ENCODE results near the gene C6orf120.

Gene C6orf120

GRCh38 chr6:169726049-169726400, 24.1 kb downstream of the C6orf120 start:
- no peak for DNase-seq

GRCh38 chr6:169726963-169727362, 25.0 kb downstream of the C6orf120 start:
- DNase-seq, result no peak

DNA sequence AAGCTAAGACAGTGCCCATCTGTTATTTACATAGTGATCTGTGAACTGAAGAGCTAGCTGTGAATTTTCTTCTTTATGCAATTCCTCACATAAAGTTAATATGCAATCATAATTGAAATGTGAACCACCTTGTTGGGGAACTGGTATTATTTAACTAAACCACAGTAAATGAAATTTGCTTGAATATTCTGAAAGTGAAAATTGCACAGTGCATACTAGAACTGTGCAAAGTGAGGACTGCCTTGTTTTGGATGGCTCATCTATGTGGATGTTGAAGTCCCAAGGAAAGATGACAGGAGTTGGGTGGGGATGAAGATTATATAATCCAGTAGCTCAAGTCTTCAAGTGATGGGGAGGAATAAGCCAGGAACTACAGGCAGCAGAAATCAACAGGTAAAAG, 28.0 kb downstream of the C6orf120 start:
- DNase-seq, result no peak

DNA sequence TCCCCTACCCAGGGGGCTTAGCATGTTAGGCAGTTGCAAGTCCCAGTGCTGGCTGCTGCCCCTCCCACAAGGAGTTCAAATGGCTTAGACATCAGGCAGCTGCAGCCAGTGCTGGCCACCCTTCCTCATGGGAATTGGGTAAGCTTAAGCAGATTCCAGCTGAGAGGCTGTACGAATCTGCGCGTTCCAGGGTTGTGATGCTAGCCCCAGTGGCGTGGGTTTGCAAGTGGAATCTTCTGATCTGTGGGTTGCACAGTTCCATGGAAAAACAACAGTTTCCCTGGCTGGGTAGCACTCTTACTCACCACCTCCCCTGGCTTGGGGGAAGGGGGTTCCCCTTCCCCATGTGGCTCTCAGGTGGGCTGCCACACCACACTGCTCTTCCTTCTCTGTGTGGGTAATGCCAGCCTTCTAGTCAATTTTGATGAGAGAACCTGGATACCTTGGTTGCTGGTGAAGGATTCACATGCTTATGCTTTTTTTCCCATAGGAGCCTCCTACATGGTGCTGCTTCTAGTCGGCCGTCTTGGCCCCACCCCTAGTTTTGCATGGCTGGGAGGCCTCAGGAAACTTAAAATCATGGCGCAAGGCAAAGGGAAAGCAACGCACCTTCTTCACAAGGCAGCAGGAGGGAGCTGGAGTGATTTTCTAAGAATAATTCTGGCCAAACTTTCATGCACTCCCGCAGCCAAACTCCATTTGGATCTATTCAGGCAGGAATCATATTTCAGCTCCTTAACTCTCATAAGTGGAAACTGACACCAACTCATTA, 36.5 kb downstream of the C6orf120 start:
- DNase-seq, result peak; percentile 74

DNA sequence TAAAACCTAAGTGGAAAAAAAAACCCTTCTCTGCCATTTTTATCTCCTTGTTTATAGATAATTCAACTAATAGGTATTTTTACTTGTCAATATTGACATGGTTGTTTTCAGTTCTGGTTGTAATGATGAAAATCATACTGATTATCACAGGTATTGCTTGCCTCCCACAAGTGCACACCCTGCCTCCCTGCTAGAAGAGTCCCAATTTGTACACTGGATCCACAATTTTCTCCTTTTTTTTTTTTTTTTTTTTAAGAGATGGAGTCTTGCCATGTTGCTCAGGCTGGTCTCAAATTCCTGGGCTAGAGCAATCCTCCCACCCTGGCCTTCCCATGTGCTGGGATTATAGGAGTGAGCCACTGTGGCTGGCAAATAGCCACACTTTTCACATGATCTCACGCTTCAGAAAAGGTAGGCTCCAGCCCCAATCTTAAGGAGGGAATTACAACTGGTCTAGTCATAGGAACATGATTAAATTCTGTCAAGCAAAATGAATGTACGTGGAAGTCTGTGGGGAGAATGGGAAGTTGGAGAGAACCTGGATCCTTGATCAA, 37.1 kb downstream of the C6orf120 start:
- DNase-seq, result peak; percentile 49

DNA sequence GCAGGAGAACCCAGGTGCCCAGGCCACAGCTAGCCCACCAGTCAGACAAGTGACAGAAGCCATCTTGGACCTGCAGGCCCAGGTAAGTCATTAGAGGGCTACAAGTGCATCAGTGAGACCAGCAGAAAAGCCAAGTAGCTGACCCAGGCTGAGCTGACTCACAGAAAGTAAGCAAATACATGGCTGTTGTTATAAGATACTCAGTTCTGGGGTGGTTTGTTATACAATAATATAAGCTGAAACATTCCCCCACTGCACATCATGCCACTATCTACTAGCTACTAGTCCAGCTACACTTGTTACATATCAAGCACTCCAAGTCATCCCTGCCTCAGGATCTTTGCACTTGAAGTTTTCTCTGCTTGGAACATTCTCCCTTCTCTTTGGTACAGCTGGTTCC, 39.4 kb downstream of the C6orf120 start:
- no peak for DNase-seq

DNA sequence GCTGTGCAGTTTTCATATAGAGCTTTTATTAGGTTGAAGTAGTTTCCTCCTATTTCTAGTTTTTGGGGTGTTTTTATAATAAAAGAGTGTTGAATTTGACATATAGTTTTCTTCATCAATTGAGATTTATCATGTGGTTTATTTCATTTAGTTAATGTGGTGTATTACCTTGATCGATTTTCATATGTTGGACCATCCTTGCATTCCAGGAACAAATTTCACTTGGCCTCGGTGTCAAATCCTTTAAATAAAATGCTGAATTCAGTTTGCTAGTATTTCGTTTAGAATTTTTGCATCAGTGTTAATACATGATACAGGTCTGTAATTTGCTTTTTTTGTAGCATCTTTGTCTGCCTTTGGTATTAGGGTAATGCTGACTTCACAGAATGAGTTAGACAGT, 43.5 kb downstream of the C6orf120 start:
- no peak for DNase-seq

GRCh38 chr6:169746556-169746955, 44.6 kb downstream of the C6orf120 start:
- DNase-seq, result no peak

DNA sequence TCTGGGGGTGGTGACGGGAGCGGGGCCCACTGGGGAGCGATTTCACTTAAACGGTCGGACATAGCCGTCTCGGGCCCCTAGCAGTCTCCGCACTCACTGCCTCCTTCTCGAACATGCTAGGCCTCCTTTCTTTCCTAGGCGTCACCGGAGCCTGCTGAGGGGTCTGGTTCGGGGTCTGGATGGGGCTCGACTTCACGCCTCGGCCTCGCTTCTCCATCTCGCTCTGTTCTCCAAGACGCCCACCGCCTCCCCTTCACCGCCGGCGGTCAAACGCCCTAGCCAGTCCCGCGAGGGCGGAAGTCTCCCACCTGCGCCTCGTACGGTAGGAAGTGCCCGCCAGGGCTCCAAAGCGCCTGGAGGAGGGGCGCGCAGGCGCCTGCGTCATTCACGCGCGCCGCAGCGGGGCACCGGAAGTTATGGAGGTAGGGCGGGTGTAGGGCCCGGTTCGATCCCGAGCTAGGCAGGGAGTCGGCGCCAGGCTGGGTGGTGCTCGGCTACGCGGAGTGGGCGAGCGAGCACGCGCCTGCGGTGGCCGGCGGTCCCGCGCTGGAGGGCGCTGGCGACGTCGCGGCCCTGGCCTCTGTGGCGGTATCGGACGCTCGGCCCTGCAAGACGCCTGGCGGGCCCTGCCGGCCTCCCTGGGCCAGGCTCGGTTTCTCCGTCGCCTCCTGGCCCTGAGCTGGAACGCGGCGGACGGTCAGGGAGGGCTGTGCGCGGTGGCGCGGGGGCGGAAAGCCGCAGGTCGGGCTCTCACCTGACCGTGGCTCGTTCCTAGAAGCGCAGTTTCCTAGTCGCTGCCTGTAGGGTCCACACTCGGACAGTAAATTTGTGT, 49.5 kb downstream of the C6orf120 start, which contains the start of the genes DYNLT2 and ERMARD:
DYNLT2 (minus strand) TSS at position 331 of the 832 bp plus-strand sequence; CDS start at position 217, 114 bp downstream.
ERMARD (plus strand) TSS at position 381 of the 832 bp plus-strand sequence; CDS start at position 417, 36 bp downstream.
- peak; percentile 93 for DNase-seq

- DNase-seq, result no peak
Observed at GRCh38 chr6:169752074-169752623, 50.2 kb downstream of the C6orf120 start.

Data from NCI-H2029 (cell line).